Endothelial cell of umbilical vein (primary cell): ENCODE results near the gene OR51B2. TPM values are rescaled to one million over a fixed set of nuclear protein-coding genes. Genes with fewer than 3 reads are reported as not detected.

Source experiments
- BruUV-seq: library from RNA; stranded (reverse); fragments of 400-500 nt; replicated peaks from 2 replicates; lab custom pipeline; 2021; lab: Mats Ljungman, UMichigan
- CTCF ChIA-PET: fragments of 300-600, 350-600 bp; sonication (Branson Sonifier 250); formaldehyde crosslinking; loops from one replicate; lab custom pipeline; 2021; ENCODE audit warnings: antibody characterized with exemption, inconsistent platforms; lab: Charles Lee
- POLR2A ChIA-PET: fragments of 300-600, 350-600 bp; sonication (Branson Sonifier 250); formaldehyde crosslinking; loops from one replicate; lab custom pipeline; 2021; ENCODE audit warnings: antibody characterized with exemption, inconsistent platforms; lab: Charles Lee
- DNase-seq: peaks from one replicate; pipeline ENCODE4 v3.0.0-alpha.2; 2011; ENCODE audit warnings: low read depth, low spot score
- FAIRE-seq: peaks from 2 replicates; lab custom pipeline; 2011; peaks lifted over from hg19 to GRCh38; lab: Jason Lieb, UNC
- H2AFZ ChIP-seq: 2 replicates; pipeline ENCODE4 v1.6.0; 2012; ENCODE audit warnings: low read depth, low read length, control low read depth, inconsistent platforms
- H3K27ac ChIP-seq: 2 replicates; pipeline ENCODE4 v1.5.1; 2011; ENCODE audit warnings: low read depth, mild to moderate bottlenecking, control low read depth, low read length, moderate library complexity; ENCODE audit not compliant: insufficient read depth
- H3K27me3 ChIP-seq, 2 experiments: 2 replicates each; pipeline versions ENCODE4 v1.6.0 to v1.6.1; 2011; ENCODE audit warnings: low read length in 2 of 2, mixed read lengths in 1 of 2; ENCODE audit not compliant: control insufficient read depth in 2 of 2, insufficient read depth in 2 of 2
- H3K36me3 ChIP-seq, 2 experiments: 2 replicates in 1 of 2; 3 replicates in 1 of 2; pipeline ENCODE4 v1.5.1; 2011; ENCODE audit warnings: low read length in 2 of 2, mild to moderate bottlenecking in 1 of 2, moderate library complexity in 1 of 2; ENCODE audit not compliant: control insufficient read depth in 2 of 2, insufficient read depth in 2 of 2; ENCODE audit errors: extremely low read depth in 1 of 2
- H3K4me1 ChIP-seq: 3 replicates; pipeline ENCODE4 v1.5.1; 2011; ENCODE audit warnings: mild to moderate bottlenecking, low read length; ENCODE audit not compliant: control insufficient read depth, insufficient read depth; ENCODE audit errors: extremely low read depth
- H3K4me2 ChIP-seq: 2 replicates; pipeline ENCODE4 v1.6.1; 2011; ENCODE audit warnings: low read length, control low read depth, mixed read lengths; ENCODE audit not compliant: insufficient read depth
- H3K4me3 ChIP-seq, 3 experiments: fragments of 200-600 bp in 1 of 3; sonication (generic), shearing (Covaris generic) in 1 of 3; replicated peaks in 1 of 3; 2 replicates each; pipeline ENCODE4 v1.5.1; 2011 to 2016; ENCODE audit warnings: control low read depth in 3 of 3, low read length in 3 of 3, mild to moderate bottlenecking in 2 of 3, inconsistent platforms in 1 of 3, low read depth in 1 of 3, moderate library complexity in 1 of 3; ENCODE audit not compliant: insufficient read depth in 1 of 3
- H3K79me2 ChIP-seq: 2 replicates; pipeline ENCODE4 v1.6.0; 2012; ENCODE audit warnings: low read length, inconsistent platforms; ENCODE audit not compliant: control insufficient read depth, insufficient read depth
- H3K9ac ChIP-seq: replicated peaks from 2 replicates; pipeline ENCODE3; 2011; ENCODE audit warnings: low read length, control low read depth; ENCODE audit not compliant: insufficient read depth; ENCODE audit errors: extremely low read depth
- H3K9me1 ChIP-seq: replicated peaks from 3 replicates; pipeline ENCODE4 v1.6.0; 2011; ENCODE audit warnings: mild to moderate bottlenecking, low read length; ENCODE audit not compliant: control insufficient read depth, insufficient read depth; ENCODE audit errors: extremely low read depth
- H3K9me3 ChIP-seq: replicated peaks from 2 replicates; pipeline ENCODE4 v1.5.1; 2012; ENCODE audit warnings: low read length, inconsistent platforms; ENCODE audit not compliant: control insufficient read depth, insufficient read depth
- H4K20me1 ChIP-seq: replicated peaks from 2 replicates; pipeline ENCODE3; 2011; ENCODE audit warnings: mild to moderate bottlenecking, low read length; ENCODE audit not compliant: control insufficient read depth, insufficient read depth; ENCODE audit errors: extremely low read depth
- EZH2 ChIP-seq: IDR thresholded peaks from 2 replicates; pipeline ENCODE4 v1.6.1; 2012; ENCODE audit warnings: borderline replicate concordance, low read depth, mild to moderate bottlenecking, moderate library complexity, low read length, inconsistent platforms; ENCODE audit not compliant: severe bottlenecking
- FOS ChIP-seq: IDR thresholded peaks from 2 replicates; pipeline ENCODE4 v1.6.1; 2011; ENCODE audit warnings: mild to moderate bottlenecking, low read length, moderate library complexity, borderline replicate concordance; ENCODE audit not compliant: insufficient read depth
- GATA2 ChIP-seq: IDR thresholded peaks from 2 replicates; pipeline ENCODE4 v1.7.0; 2011; ENCODE audit warnings: low read depth, mild to moderate bottlenecking, moderate library complexity, mixed read lengths, low read length; ENCODE audit not compliant: insufficient read length, insufficient read depth
- JUN ChIP-seq: IDR thresholded peaks from 2 replicates; pipeline ENCODE4 v1.6.1; 2011; ENCODE audit warnings: borderline replicate concordance, low read depth; ENCODE audit not compliant: insufficient read length, insufficient read depth
- MYC ChIP-seq: IDR thresholded peaks from one replicate; pipeline ENCODE4 v1.6.1; 2011; ENCODE audit warnings: mild to moderate bottlenecking, low read depth, low read length
- POLR2AphosphoS5 ChIP-seq: IDR thresholded peaks from 2 replicates; pipeline ENCODE4 v1.6.1; 2012; ENCODE audit warnings: low read depth, mild to moderate bottlenecking, control low read depth, low read length, moderate library complexity; ENCODE audit not compliant: insufficient read depth
- dilution Hi-C: fragments of 300-500 bp; cut with MboI; formaldehyde crosslinking; loops from one replicate; pipeline ENCODE4 v1.15.0; 2019; ENCODE audit warnings: low sequenced_read_pairs; ENCODE audit not compliant: extremely low pct_ligation_motif_present
- intact Hi-C: fragments of 100-400 bp; cut with micrococcal nuclease; formaldehyde crosslinking; loops from one replicate; pipeline ENCODE4 v1.10.0; 2022
- polyA plus RNA-seq, 4 experiments: library from polyadenylated mRNA; depleted of rRNA in 3 of 4; stranded (reverse) in 3 of 4; unstranded in 1 of 4; fragments of >200 nt; gene quantifications; 2 replicates each; pipeline versions ENCODE4 v1.2.1 to v1.2.3, GENCODE V29; 2011 to 2012; ENCODE audit warnings: missing spikeins in 1 of 4
- total RNA-seq: library from RNA; stranded (reverse); gene quantifications from 2 replicates; pipeline ENCODE4 v1.2.3, GENCODE V29; 2021
- TF ChIP-seq, protein P1 (sequence below), 2 donors: IDR thresholded peaks; 1 replicate in 1 of 2; 2 replicates in 1 of 2; pipeline ENCODE4 v1.5.1; 2011; ENCODE audit warnings: low read length in 2 of 2, mild to moderate bottlenecking in 2 of 2, moderate library complexity in 2 of 2, control low read depth in 1 of 2, inconsistent platforms in 1 of 2, low read depth in 1 of 2; ENCODE audit not compliant: insufficient read depth in 1 of 2; ENCODE audit errors: extremely low read depth in 1 of 2
- TF ChIP-seq, protein P2 (sequence below): IDR thresholded peaks from 2 replicates; pipeline ENCODE4 v1.6.1; 2011; ENCODE audit not compliant: insufficient read depth, insufficient read length

The OR51B2 gene
- total and polyA plus RNA-seq, 2 donors (not counting 3 experiments of a cell fraction or from before 2014, with no cell fraction given): not detected

DNA sequence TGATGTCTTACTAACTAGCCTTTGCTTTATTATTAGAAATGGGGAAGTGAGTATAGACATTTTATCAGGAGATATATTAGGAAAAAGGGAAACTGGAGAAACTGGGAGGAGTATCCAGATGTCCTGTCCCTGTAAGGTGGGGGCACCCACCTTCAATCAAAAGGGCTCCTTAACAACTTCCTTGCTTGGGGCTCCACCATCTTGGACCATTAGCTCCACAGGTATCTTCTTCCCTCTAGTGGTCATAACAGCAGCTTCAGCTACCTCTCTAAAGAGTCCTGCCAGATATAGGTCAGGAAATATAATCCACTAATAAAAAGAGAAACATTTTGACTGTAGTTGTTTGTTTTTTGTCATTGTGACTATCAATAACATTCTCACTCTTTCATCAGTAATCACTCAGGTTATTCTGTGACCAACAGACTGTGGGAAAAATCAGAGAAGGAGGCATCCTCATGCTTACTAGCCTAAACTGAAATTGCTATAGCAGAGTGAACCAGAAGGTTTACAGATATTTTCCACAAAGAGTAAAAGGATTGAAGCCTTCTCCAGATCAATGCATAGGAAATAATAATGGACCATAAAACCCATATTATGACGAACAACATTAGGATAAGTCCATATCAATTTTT lies 32.8 kb downstream of the OR51B2 start:
- no peaks in the 10 kb centered on the region for H4K20me1 ChIP-seq
- POLR2A ChIA-PET: no interaction called here
- no peaks in the 10 kb centered on the region for H3K9me1 ChIP-seq
- H3K27ac ChIP-seq: no peak overlapping the region
- dilution Hi-C loops (no loop called here), intact Hi-C loops (loop anchor here (1.0 to 5.0 kb wide), 3 partner anchors 87 to 167 kb away; partner anchors contain the start of gene OR51M1)
- CTCF ChIA-PET: interaction anchor here (0.6 to 2.1 kb wide), 14 partner anchors 9 to 656 kb away, joined by 3 to 18 read pairs (median 4); partner anchors contain the start of genes OR51D1 and OR51V1
- no peaks in the 10 kb centered on the region for H3K27me3 ChIP-seq
- FAIRE-seq (peak; percentile 63), DNase-seq (peak; percentile 32)
- no peak for TF ChIP-seq GATA2
- TF ChIP-seq, protein P1, sequence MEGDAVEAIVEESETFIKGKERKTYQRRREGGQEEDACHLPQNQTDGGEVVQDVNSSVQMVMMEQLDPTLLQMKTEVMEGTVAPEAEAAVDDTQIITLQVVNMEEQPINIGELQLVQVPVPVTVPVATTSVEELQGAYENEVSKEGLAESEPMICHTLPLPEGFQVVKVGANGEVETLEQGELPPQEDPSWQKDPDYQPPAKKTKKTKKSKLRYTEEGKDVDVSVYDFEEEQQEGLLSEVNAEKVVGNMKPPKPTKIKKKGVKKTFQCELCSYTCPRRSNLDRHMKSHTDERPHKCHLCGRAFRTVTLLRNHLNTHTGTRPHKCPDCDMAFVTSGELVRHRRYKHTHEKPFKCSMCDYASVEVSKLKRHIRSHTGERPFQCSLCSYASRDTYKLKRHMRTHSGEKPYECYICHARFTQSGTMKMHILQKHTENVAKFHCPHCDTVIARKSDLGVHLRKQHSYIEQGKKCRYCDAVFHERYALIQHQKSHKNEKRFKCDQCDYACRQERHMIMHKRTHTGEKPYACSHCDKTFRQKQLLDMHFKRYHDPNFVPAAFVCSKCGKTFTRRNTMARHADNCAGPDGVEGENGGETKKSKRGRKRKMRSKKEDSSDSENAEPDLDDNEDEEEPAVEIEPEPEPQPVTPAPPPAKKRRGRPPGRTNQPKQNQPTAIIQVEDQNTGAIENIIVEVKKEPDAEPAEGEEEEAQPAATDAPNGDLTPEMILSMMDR (IDR thresholded peaks at IDR 0.05; ENCODE audit: extremely low read depth in 1 of 2, insufficient read depth in 1 of 2, low read depth in 1 of 2, low read length in 2 of 2): peak; percentile 55 to 64
- BruUV-seq: no TSS peak
- H3K9ac ChIP-seq: no peak overlapping the region
- H3K4me2 ChIP-seq: no peak overlapping the region
- H3K4me1 ChIP-seq: no peaks in the 10 kb centered on the region
- no peak overlapping the region for H3K4me3 ChIP-seq
- no peak overlapping the region for H2AFZ ChIP-seq
- H3K79me2 ChIP-seq: no peaks in the 10 kb centered on the region
- H3K9me3 ChIP-seq: no peaks in the 10 kb centered on the region
- no peaks in the 10 kb centered on the region for H3K36me3 ChIP-seq

DNA sequence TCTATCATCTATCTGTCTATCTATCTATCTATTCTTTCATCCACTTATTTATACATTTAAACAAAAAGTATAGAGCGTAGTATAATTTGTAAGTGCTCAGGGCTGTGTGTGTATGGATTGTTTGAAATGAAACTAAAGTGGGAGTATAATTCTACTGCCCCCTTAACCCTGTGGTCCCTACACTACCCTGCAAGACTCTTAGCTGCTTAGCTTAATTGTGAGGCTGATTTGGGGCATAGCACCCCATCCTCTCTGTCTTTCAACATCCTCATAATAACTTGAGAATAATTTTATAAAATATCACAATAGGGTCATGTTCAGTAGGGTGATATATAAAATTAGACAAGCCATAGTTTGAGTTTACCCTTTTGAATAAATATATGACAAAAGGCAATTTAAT lies 34.0 kb downstream of the OR51B2 start:
- Histone ChIP-seq H3K4me3 (no peak overlapping the region), H3K27ac (no peak overlapping the region), H4K20me1 (no peaks in the 10 kb centered on the region), H3K9me3 (no peaks in the 10 kb centered on the region), H2AFZ (no peak overlapping the region), H3K4me1 (no peaks in the 10 kb centered on the region), H3K79me2 (no peaks in the 10 kb centered on the region), H3K27me3 (no peaks in the 10 kb centered on the region), H3K9ac (no peak overlapping the region), H3K9me1 (no peaks in the 10 kb centered on the region), H3K36me3 (no peaks in the 10 kb centered on the region), H3K4me2 (no peak overlapping the region)
- TF ChIP-seq EZH2 (no peak), MYC (no peak), JUN (no peak), GATA2 (no peak), FOS (no peak), POLR2AphosphoS5 (no peak)
- TF ChIP-seq, protein P1 (IDR thresholded peaks at IDR 0.05; ENCODE audit: extremely low read depth in 1 of 2, insufficient read depth in 1 of 2, low read depth in 1 of 2, low read length in 2 of 2): no peak
- TF ChIP-seq, protein P2, sequence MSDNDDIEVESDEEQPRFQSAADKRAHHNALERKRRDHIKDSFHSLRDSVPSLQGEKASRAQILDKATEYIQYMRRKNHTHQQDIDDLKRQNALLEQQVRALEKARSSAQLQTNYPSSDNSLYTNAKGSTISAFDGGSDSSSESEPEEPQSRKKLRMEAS: no peak
- no TSS peak for BruUV-seq
- DNase-seq (no peak), FAIRE-seq (no peak)
- POLR2A ChIA-PET: interaction anchor here (1.1 kb wide), 1 partner anchor 11 kb away, joined by 3 read pairs; no protein-coding TSS in a partner anchor
- dilution Hi-C loops (no loop called here), intact Hi-C loops (loop anchor here (5.0 kb wide), 1 partner anchor 92 kb away; the partner anchor contains the start of gene OR51M1)
- CTCF ChIA-PET: interaction anchor here (1.0 to 2.1 kb wide), 6 partner anchors 8 to 601 kb away, joined by 3 to 18 read pairs (median 4); no protein-coding TSS in a partner anchor
